Lung (tissue), 12 donors: ENCODE results near the gene ING5. TPM values are rescaled to one million over a fixed set of nuclear protein-coding genes. Genes with fewer than 3 reads are reported as not detected.
"Not testable (repeated sequence)": the region's sequence is repeated elsewhere in the genome, so short reads cannot be mapped to it uniquely, and the experiment has no call there.

Experiments
- ATAC-seq: fragments of 200-7000 bp; cut with Tn5 transposase; one replicate; pipeline ENCODE4 v1.9.1; 2020; ENCODE audit warnings: moderate number of reproducible peaks; ENCODE audit not compliant: insufficient read depth, low FRiP score
- DNase-seq, 3 donors: peaks; one replicate each; pipeline ENCODE4 v3.0.0-alpha.2; 2013 to 2017
- H3K27ac ChIP-seq, 2 donors: one replicate each; pipeline ENCODE4 v1.5.1; 2013; ENCODE audit warnings: mild to moderate bottlenecking in 2 of 2, moderate library complexity in 2 of 2, control low read depth in 1 of 2, inconsistent platforms in 1 of 2, low read depth in 1 of 2, low read length in 1 of 2
- H3K27me3 ChIP-seq, 3 donors: one replicate each; pipeline ENCODE4 v1.5.1; 2013; ENCODE audit warnings: low read length in 2 of 3; ENCODE audit not compliant: control insufficient read depth in 3 of 3, insufficient read depth in 3 of 3
- H3K36me3 ChIP-seq, 4 donors: one replicate each; pipeline ENCODE4 v1.5.1; 2013; ENCODE audit warnings: low read length in 4 of 4, mild to moderate bottlenecking in 1 of 4, moderate library complexity in 1 of 4; ENCODE audit not compliant: control insufficient read depth in 4 of 4, insufficient read depth in 4 of 4
- H3K4me1 ChIP-seq, 5 donors: one replicate each; pipeline ENCODE4 v1.5.1; 2013; ENCODE audit warnings: low read length in 5 of 5, mild to moderate bottlenecking in 2 of 5, moderate library complexity in 1 of 5; ENCODE audit not compliant: control insufficient read depth in 5 of 5, insufficient read depth in 5 of 5
- H3K4me3 ChIP-seq: one replicate; pipeline ENCODE4 v1.5.1; 2013; ENCODE audit warnings: mild to moderate bottlenecking, control low read depth, moderate library complexity
- H3K9ac ChIP-seq, 2 donors: one replicate each; pipeline ENCODE4 v1.5.1; 2013; ENCODE audit warnings: low read length in 2 of 2, control low read depth in 1 of 2; ENCODE audit not compliant: insufficient read depth in 1 of 2
- H3K9me3 ChIP-seq, 4 donors: one replicate each; pipeline ENCODE4 v1.5.1; 2013; ENCODE audit warnings: low read length in 3 of 4, mild to moderate bottlenecking in 1 of 4, moderate library complexity in 1 of 4; ENCODE audit not compliant: control insufficient read depth in 4 of 4, insufficient read depth in 3 of 4
- CTCF ChIP-seq: IDR thresholded peaks from 2 replicates; pipeline ENCODE4 v1.5.1; 2012; ENCODE audit warnings: mild to moderate bottlenecking; ENCODE audit errors: control extremely low read depth, extremely low read depth
- WGBS, 2 donors: extraction: QIAGEN DNeasy Blood & Tissue Kit; methylation state at CpG; one replicate each; pipeline ENCODE4 v1.1.7; 2013; 5-methylcytosine and 5-hydroxymethylcytosine counted together
- polyA plus RNA-seq, 2 donors: library from polyadenylated mRNA; stranded (reverse); fragments of 200-250 nt; gene quantifications; one replicate each; pipeline ENCODE4 v1.2.1, GENCODE V29; 2013
- total RNA-seq, 2 donors: library from RNA; depleted of rRNA in 1 of 2; stranded (reverse); fragments of >200 nt in 1 of 2; gene quantifications; one replicate each; pipeline ENCODE4 v1.2.1, GENCODE V29; 2014 to 2021
- donor health status: control.
- donor health status: control.
- donor health status: Bipolar disorder and iron deficiency.
- donor health status: healthy.
- donor health status: DM: yes; HTN: yes; CAD: no.

ING5 gene
- total and polyA plus RNA-seq, 4 donors: 19.2 to 46.8 (median 31.1) TPM

DNA sequence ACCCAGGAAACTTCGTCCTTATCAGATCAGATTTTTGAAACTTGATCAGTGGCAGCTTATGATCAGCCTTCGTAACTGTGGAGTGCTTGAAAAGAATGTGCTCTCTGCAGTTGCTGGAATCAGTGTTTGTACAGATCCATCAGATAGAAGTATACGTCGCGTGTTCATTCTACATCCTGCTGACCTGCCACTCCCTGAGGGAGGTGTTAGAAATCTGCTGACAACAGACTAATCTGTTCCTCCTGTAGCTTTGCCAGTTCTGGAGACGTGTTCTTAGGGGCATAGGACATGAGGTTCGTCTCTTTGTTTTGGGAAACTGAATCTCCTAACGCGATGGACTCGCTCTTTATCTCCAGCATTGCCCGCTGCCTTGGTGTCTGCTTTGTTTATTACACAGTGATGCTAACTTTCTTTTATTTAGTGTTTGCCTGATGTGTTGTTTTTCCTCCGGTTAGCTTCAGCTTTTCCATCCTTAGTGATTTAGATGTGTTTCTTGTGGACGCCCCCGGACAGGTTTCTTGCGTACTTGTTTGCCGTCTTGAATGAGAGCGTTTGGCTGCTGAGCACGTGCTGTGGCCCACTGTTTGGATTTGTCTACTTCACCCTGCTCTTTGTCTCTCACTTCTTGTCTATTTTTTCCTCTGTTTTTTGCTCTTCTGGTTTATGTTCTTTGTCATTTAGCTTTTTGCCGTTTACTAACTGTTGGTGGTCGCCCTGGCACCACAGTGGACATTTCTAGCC is 57.4 kb downstream of the ING5 start:
- no peak for ATAC-seq
- H3K36me3 ChIP-seq: peaks cover 0 to 27% (median 12%) of the 10 kb centered on the region in 4 donors
- 87 to 93% methylated on average over 20 of the region's 20 CpGs for WGBS, 2 donors
- H3K4me3 ChIP-seq: no peak overlapping the region
- DNase-seq: peak in 2 of 3 donors; percentile 11 to 30
- no peaks in the 10 kb centered on the region for H3K27me3 ChIP-seq
- TF ChIP-seq CTCF: no peak
- peaks cover 0 to 10% (median 0%) of the 10 kb centered on the region in 5 donors for H3K4me1 ChIP-seq
- H3K27ac ChIP-seq: no peak overlapping the region
- no peak overlapping the region for H3K9ac ChIP-seq
- peaks cover 0 to 2% (median 0%) of the 10 kb centered on the region in 4 donors for H3K9me3 ChIP-seq

DNA sequence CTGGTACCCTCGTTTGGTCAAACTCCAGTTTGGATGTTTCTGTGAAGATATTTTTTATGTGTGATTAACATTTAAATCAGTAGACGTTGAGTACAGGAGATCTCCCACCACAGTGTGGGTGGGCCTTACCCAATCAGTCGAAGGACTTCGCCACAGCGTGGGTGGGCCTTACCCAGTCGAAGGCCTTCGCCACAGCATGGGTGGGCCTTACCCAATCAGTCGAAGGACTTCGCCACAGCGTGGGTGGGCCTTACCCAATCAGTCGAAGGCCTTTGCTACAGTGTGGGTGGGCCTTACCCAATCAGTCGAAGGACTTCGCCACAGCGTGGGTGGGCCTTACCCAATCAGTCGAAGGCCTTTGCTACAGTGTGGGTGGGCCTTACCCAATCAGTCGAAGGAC is 58.1 kb downstream of the ING5 start:
- not testable (repeated sequence) for DNase-seq, ATAC-seq, H3K4me1 ChIP-seq, H3K9ac ChIP-seq, H3K27ac ChIP-seq, H3K27me3 ChIP-seq, H3K4me3 ChIP-seq, H3K9me3 ChIP-seq
- H3K36me3 ChIP-seq: peaks cover 0 to 24% (median 12%) of the 10 kb centered on the region in 4 donors
- WGBS, 2 donors: 89 to 93% methylated on average over 10 to 12 of the region's 16 CpGs

DNA sequence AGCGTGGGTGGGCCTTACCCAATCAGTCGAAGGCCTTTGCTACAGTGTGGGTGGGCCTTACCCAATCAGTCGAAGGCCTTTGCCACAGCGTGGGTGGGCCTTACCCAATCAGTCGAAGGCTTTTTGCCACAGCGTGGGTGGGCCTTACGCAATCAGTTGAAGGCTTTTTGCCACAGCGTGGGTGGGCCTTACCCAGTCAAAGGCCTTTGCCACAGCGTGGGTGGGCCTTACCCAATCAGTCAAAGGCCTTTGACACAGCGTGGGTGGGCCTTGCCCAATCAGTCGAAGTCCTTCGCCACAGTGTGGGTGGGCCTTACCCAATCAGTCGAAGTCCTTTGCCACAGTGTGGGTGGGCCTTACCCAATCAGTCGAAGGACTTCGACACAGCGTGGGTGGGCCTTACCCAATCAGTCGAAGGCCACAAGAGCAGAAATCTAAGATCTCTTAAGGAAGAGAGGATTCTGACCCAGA is 58.5 kb downstream of the ING5 start:
- 86 to 89% methylated on average over 16 to 17 of the region's 17 CpGs for WGBS, 2 donors
- Histone ChIP-seq H3K27me3 (no peaks in the 10 kb centered on the region), H3K9ac (no peak overlapping the region), H3K36me3 (peaks cover 0 to 19% (median 12%) of the 10 kb centered on the region in 4 donors), H3K27ac (no peak overlapping the region), H3K4me1 (peaks cover 0 to 10% (median 0%) of the 10 kb centered on the region in 5 donors), H3K9me3 (peaks cover 0 to 2% (median 0%) of the 10 kb centered on the region in 4 donors), H3K4me3 (no peak overlapping the region)
- no peak for ATAC-seq
- TF ChIP-seq CTCF: no peak
- peak in 2 of 3 donors; percentile 21 to 34 for DNase-seq

DNA sequence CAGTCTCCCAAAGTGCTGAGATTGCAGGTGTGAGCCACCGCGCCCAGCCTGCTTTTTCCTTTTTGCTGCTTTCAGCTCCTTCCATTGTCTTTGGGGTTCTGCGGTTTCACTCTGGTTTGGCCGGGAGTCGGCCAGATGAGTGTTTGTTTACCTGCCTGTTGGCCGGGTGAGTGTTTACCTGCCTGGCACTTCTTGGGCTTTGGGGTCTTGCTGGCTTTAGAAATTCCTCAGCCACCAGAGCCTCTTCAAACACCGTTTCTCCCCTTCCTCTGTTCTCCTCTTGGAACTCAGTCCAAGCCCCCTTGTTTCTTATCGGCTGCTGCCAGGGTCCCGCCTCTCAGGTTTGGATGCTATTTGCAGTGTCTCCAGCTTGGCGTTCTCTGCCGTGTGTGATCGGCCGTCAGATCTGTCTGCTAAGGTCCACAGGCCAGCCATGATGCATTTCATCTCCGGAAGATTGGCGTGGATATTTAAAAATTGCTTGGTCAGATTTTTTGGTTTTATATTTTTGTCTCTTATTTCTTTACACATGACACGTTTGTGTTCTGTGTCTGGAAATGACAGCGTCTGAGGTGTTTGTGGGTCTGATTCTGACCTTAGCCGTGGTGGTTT is 60.6 kb downstream of the ING5 start:
- peak overlapping the region in 1 of 2 donors; percentile 11 for H3K9ac ChIP-seq
- no peak for TF ChIP-seq CTCF
- H3K27ac ChIP-seq: no peak overlapping the region
- H3K27me3 ChIP-seq: no peaks in the 10 kb centered on the region
- peaks cover 0 to 2% (median 0%) of the 10 kb centered on the region in 4 donors for H3K9me3 ChIP-seq
- no peak overlapping the region for H3K4me3 ChIP-seq
- DNase-seq (peak in 2 of 3 donors; percentile 27 to 35), ATAC-seq (no peak)
- peaks cover 0 to 10% (median 0%) of the 10 kb centered on the region in 5 donors for H3K4me1 ChIP-seq
- 66 to 84% methylated on average over 18 of the region's 18 CpGs for WGBS, 2 donors
- H3K36me3 ChIP-seq: peaks cover 0 to 12% (median 3%) of the 10 kb centered on the region in 4 donors
